Measurements from ENCODE around the gene NRN1L. TPM values are rescaled to one million over a fixed set of nuclear protein-coding genes. Genes with fewer than 3 reads are reported as not detected.

Gene NRN1L
- total and polyA plus RNA-seq, 4 donors: 0.14 to 0.33 (median 0.23) TPM

- no peak overlapping the region for H3K9ac ChIP-seq (ENCODE audit: low read depth in 1 of 2, low read length in 2 of 2)
- H3K36me3 ChIP-seq (ENCODE audit: control insufficient read depth in 4 of 4, insufficient read depth in 3 of 4, low read depth in 1 of 4, low read length in 3 of 4): peaks cover 0 to 7% (median 2%) of the 10 kb centered on the region in 4 donors
- no peaks in the 10 kb centered on the region for H3K27me3 ChIP-seq (ENCODE audit: control insufficient read depth in 4 of 4, insufficient read depth in 4 of 4, low read length in 3 of 4)
- no peak overlapping the region for H3K27ac ChIP-seq (ENCODE audit: low read depth in 1 of 2, low read length in 2 of 2)
- TF ChIP-seq, protein P1, sequence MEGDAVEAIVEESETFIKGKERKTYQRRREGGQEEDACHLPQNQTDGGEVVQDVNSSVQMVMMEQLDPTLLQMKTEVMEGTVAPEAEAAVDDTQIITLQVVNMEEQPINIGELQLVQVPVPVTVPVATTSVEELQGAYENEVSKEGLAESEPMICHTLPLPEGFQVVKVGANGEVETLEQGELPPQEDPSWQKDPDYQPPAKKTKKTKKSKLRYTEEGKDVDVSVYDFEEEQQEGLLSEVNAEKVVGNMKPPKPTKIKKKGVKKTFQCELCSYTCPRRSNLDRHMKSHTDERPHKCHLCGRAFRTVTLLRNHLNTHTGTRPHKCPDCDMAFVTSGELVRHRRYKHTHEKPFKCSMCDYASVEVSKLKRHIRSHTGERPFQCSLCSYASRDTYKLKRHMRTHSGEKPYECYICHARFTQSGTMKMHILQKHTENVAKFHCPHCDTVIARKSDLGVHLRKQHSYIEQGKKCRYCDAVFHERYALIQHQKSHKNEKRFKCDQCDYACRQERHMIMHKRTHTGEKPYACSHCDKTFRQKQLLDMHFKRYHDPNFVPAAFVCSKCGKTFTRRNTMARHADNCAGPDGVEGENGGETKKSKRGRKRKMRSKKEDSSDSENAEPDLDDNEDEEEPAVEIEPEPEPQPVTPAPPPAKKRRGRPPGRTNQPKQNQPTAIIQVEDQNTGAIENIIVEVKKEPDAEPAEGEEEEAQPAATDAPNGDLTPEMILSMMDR (IDR thresholded peaks at IDR 0.05; ENCODE audit: low read depth, low read length, missing input control): no peak
- no peak for TF ChIP-seq RAD21 (IDR thresholded peaks at IDR 0.05)
- TF ChIP-seq RXRA (IDR thresholded peaks at IDR 0.05): no peak
- TF ChIP-seq FOXA2 (IDR thresholded peaks at IDR 0.05): no peak
- TF ChIP-seq, protein P2, sequence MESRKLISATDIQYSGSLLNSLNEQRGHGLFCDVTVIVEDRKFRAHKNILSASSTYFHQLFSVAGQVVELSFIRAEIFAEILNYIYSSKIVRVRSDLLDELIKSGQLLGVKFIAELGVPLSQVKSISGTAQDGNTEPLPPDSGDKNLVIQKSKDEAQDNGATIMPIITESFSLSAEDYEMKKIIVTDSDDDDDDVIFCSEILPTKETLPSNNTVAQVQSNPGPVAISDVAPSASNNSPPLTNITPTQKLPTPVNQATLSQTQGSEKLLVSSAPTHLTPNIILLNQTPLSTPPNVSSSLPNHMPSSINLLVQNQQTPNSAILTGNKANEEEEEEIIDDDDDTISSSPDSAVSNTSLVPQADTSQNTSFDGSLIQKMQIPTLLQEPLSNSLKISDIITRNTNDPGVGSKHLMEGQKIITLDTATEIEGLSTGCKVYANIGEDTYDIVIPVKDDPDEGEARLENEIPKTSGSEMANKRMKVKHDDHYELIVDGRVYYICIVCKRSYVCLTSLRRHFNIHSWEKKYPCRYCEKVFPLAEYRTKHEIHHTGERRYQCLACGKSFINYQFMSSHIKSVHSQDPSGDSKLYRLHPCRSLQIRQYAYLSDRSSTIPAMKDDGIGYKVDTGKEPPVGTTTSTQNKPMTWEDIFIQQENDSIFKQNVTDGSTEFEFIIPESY (IDR thresholded peaks at IDR 0.05): no peak
- TF ChIP-seq HNF4G (IDR thresholded peaks at IDR 0.05): no peak
- no peak for TF ChIP-seq GABPA (IDR thresholded peaks at IDR 0.05 in 1 of 2, conservative IDR thresholded peaks at IDR 0.05 in 1 of 2)
- no peak for TF ChIP-seq HNF4A (conservative IDR thresholded peaks at IDR 0.05)
- TF ChIP-seq, protein P3, sequence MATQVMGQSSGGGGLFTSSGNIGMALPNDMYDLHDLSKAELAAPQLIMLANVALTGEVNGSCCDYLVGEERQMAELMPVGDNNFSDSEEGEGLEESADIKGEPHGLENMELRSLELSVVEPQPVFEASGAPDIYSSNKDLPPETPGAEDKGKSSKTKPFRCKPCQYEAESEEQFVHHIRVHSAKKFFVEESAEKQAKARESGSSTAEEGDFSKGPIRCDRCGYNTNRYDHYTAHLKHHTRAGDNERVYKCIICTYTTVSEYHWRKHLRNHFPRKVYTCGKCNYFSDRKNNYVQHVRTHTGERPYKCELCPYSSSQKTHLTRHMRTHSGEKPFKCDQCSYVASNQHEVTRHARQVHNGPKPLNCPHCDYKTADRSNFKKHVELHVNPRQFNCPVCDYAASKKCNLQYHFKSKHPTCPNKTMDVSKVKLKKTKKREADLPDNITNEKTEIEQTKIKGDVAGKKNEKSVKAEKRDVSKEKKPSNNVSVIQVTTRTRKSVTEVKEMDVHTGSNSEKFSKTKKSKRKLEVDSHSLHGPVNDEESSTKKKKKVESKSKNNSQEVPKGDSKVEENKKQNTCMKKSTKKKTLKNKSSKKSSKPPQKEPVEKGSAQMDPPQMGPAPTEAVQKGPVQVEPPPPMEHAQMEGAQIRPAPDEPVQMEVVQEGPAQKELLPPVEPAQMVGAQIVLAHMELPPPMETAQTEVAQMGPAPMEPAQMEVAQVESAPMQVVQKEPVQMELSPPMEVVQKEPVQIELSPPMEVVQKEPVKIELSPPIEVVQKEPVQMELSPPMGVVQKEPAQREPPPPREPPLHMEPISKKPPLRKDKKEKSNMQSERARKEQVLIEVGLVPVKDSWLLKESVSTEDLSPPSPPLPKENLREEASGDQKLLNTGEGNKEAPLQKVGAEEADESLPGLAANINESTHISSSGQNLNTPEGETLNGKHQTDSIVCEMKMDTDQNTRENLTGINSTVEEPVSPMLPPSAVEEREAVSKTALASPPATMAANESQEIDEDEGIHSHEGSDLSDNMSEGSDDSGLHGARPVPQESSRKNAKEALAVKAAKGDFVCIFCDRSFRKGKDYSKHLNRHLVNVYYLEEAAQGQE (IDR thresholded peaks at IDR 0.05): no peak
- TF ChIP-seq, protein P4, sequence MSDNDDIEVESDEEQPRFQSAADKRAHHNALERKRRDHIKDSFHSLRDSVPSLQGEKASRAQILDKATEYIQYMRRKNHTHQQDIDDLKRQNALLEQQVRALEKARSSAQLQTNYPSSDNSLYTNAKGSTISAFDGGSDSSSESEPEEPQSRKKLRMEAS (IDR thresholded peaks at IDR 0.05): no peak
- TF ChIP-seq FOXA1 (IDR thresholded peaks at IDR 0.05): no peak
- TF ChIP-seq ATF3 (IDR thresholded peaks at IDR 0.05): no peak
- no peak for TF ChIP-seq JUND (IDR thresholded peaks at IDR 0.05)
- 67% methylated on average over 6 of the region's 6 CpGs for WGBS
- DNase-seq (ENCODE audit: low spot score): no peak
- H3K4me1 ChIP-seq (ENCODE audit: control insufficient read depth in 4 of 4, insufficient read depth in 4 of 4, low read length in 3 of 4): peaks cover 11 to 35% (median 26%) of the 10 kb centered on the region in 4 donors
- H3K4me3 ChIP-seq (ENCODE audit: low read depth in 1 of 3, low read length in 3 of 3): no peak overlapping the region
- no peaks in the 10 kb centered on the region for H3K9me3 ChIP-seq (ENCODE audit: control insufficient read depth in 4 of 4, low read length in 3 of 4)
These were observed 32.6 kb downstream of the NRN1L start for GRCh38 chr16:67917140-67917851.

DNA sequence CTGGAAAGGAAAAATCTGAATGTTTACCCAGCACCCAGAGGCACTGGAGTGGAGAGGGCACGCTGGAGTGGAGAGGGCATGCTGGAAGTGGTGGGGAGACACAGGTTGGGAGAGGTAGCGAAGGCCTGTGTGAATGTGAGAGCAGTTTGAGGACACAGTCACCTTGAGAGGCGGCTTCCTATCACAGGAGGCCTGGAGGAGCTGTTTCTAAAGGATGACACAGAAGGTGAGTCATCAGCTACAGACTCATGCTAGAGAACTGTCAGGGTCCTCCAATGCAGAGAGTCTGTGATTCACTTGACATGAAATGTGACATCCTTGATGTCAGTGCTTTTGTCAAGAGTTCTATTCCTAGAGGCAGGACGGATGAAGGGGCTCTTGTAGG lies 33.2 kb downstream of the NRN1L start:
- Histone ChIP-seq H3K4me3 (ENCODE audit: low read depth in 1 of 3, low read length in 3 of 3) (no peak overlapping the region), H3K9me3 (ENCODE audit: control insufficient read depth in 4 of 4, low read length in 3 of 4) (no peaks in the 10 kb centered on the region), H3K27me3 (ENCODE audit: control insufficient read depth in 4 of 4, insufficient read depth in 4 of 4, low read length in 3 of 4) (no peaks in the 10 kb centered on the region), H3K4me1 (ENCODE audit: control insufficient read depth in 4 of 4, insufficient read depth in 4 of 4, low read length in 3 of 4) (peaks cover 11 to 35% (median 26%) of the 10 kb centered on the region in 4 donors), H3K27ac (ENCODE audit: low read depth in 1 of 2, low read length in 2 of 2) (no peak overlapping the region), H3K9ac (ENCODE audit: low read depth in 1 of 2, low read length in 2 of 2) (no peak overlapping the region), H3K36me3 (ENCODE audit: control insufficient read depth in 4 of 4, insufficient read depth in 3 of 4, low read depth in 1 of 4, low read length in 3 of 4) (peaks cover 0 to 7% (median 3%) of the 10 kb centered on the region in 4 donors)
- WGBS: 89% methylated on average over 4 of the region's 4 CpGs
- DNase-seq (ENCODE audit: low spot score): no peak
- TF ChIP-seq, protein P3 (IDR thresholded peaks at IDR 0.05): no peak
- TF ChIP-seq RXRA (IDR thresholded peaks at IDR 0.05) (no peak), FOXA1 (IDR thresholded peaks at IDR 0.05) (no peak), HNF4A (conservative IDR thresholded peaks at IDR 0.05) (no peak), TAF1 (conservative IDR thresholded peaks at IDR 0.05) (no peak), ATF3 (IDR thresholded peaks at IDR 0.05) (no peak), FOXA2 (IDR thresholded peaks at IDR 0.05) (no peak), HNF4G (IDR thresholded peaks at IDR 0.05) (no peak), NR2F2 (IDR thresholded peaks at IDR 0.05) (no peak), JUND (IDR thresholded peaks at IDR 0.05) (no peak)
- TF ChIP-seq, protein P2 (IDR thresholded peaks at IDR 0.05): no peak
- TF ChIP-seq, protein P4 (IDR thresholded peaks at IDR 0.05): no peak
